Naive B cell (primary cell): ENCODE results near the gene TYW1B. TPM values are rescaled to one million over a fixed set of nuclear protein-coding genes. Genes with fewer than 3 reads are reported as not detected.
"Not testable (repeated sequence)": the region's sequence is repeated elsewhere in the genome, so short reads cannot be mapped to it uniquely, and the experiment has no call there.

Source experiments
- ATAC-seq, 2 donors: fragments of 150-1000 bp; cut with Tn5 transposase; 2 replicates each; pipeline ENCODE4 v1.10.0; 2021; ENCODE audit warnings: low read depth in 2 of 2, mild to moderate bottlenecking in 2 of 2, moderate library complexity in 2 of 2
- DNase-seq: peaks from one replicate; pipeline ENCODE4 v3.0.0; 2022
- H3K27ac Mint-ChIP-seq, 6 donors: one replicate each; pipeline ENCODE4 v1.8.0; 2020 to 2022; ENCODE audit warnings: mild to moderate bottlenecking in 6 of 6, mixed read lengths in 6 of 6, moderate library complexity in 5 of 6, inconsistent platforms in 2 of 6
- H3K27me3 Mint-ChIP-seq, 3 donors: one replicate each; pipeline ENCODE4 v1.8.0; 2021 to 2022; ENCODE audit warnings: mixed read lengths in 3 of 3, mild to moderate bottlenecking in 1 of 3
- H3K36me3 Mint-ChIP-seq, 2 donors: one replicate each; pipeline ENCODE4 v1.8.0; 2020 to 2022; ENCODE audit warnings: mixed read lengths in 2 of 2, inconsistent platforms in 1 of 2, mild to moderate bottlenecking in 1 of 2
- H3K4me1 Mint-ChIP-seq, 3 donors: one replicate each; pipeline ENCODE4 v1.8.0; 2020 to 2022; ENCODE audit warnings: mixed read lengths in 3 of 3, inconsistent platforms in 1 of 3, mild to moderate bottlenecking in 1 of 3, moderate library complexity in 1 of 3
- H3K4me3 Mint-ChIP-seq, 8 donors: one replicate each; pipeline ENCODE4 v1.8.0; 2020 to 2022; ENCODE audit warnings: mild to moderate bottlenecking in 8 of 8, mixed read lengths in 8 of 8, moderate library complexity in 8 of 8, inconsistent platforms in 2 of 8
- H3K9me3 Mint-ChIP-seq, 7 donors: one replicate each; pipeline ENCODE4 v1.8.0; 2020 to 2022; ENCODE audit warnings: mixed read lengths in 7 of 7, mild to moderate bottlenecking in 5 of 7, inconsistent platforms in 2 of 7, moderate library complexity in 1 of 7
- polyA plus RNA-seq, 6 donors: library from polyadenylated mRNA; unstranded; fragments of 300-500 nt; fragmentation: Illumina TruSeq; gene quantifications; one replicate each; pipeline ENCODE4 v1.2.3, GENCODE V29; 2021; ENCODE audit warnings: low read depth in 6 of 6

TYW1B gene
- polyA plus RNA-seq, 6 donors from 2014 or later = 0.34 to 4.1 (median 1.9) TPM

DNA sequence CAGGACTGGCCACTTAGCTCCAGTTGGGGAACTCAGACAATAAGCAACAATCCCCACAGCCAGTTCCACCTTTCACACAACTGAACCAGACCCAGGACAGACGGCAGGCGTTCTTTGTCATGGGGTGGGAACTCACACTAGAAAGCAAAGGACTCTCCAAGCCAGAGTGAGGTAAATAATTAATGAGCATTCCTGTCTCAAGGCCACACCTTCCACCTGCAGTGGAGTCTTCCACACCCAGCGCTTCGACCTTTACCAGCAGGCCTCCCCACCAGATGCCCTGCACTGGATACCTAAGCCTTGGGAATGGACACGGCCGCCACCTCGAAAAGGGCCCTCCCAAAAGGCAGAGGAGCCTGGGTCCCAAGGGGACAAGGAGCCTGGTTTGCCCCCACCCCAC, 105.3 kb downstream of the TYW1B start:
- not testable (repeated sequence) for H3K4me3 Mint-ChIP-seq, H3K9me3 Mint-ChIP-seq, H3K4me1 Mint-ChIP-seq, ATAC-seq, H3K27ac Mint-ChIP-seq, H3K27me3 Mint-ChIP-seq, DNase-seq
- H3K36me3 Mint-ChIP-seq = peaks cover 23 to 30% of the 10 kb centered on the region in 2 donors

- not testable (repeated sequence) for H3K27ac Mint-ChIP-seq
Observed at GRCh38 chr7:72720890-72721289, 107.1 kb downstream of the TYW1B start.

GRCh38 chr7:72717252-72717774, 110.7 kb downstream of the TYW1B start:
- H3K27ac Mint-ChIP-seq = peak overlapping the region in 1 of 6 donors; percentile 16
- H3K9me3 Mint-ChIP-seq, H3K27me3 Mint-ChIP-seq, DNase-seq, ATAC-seq, H3K4me1 Mint-ChIP-seq, H3K4me3 Mint-ChIP-seq: not testable (repeated sequence)
- H3K36me3 Mint-ChIP-seq = peaks cover 21 to 29% of the 10 kb centered on the region in 2 donors

More at GRCh38 chr7:72720890-72721289, 107.1 kb downstream of the TYW1B start:
- H3K4me1 Mint-ChIP-seq, H3K4me3 Mint-ChIP-seq, H3K27me3 Mint-ChIP-seq, ATAC-seq, DNase-seq, H3K9me3 Mint-ChIP-seq: not testable (repeated sequence)
- peaks cover 13 to 24% of the 10 kb centered on the region in 2 donors for H3K36me3 Mint-ChIP-seq

GRCh38 chr7:72711927-72712326, 116.1 kb downstream of the TYW1B start:
- H3K4me3 Mint-ChIP-seq, DNase-seq, H3K4me1 Mint-ChIP-seq, H3K27ac Mint-ChIP-seq, ATAC-seq, H3K9me3 Mint-ChIP-seq, H3K27me3 Mint-ChIP-seq: not testable (repeated sequence)
- H3K36me3 Mint-ChIP-seq = peaks cover 28 to 41% of the 10 kb centered on the region in 2 donors

- Mint-ChIP-seq H3K4me3 (no peak overlapping the region), H3K4me1 (no peaks in the 10 kb centered on the region), H3K9me3 (peaks cover 0 to 4% (median 0%) of the 10 kb centered on the region in 7 donors), H3K27ac (peak overlapping the region in 1 of 6 donors; percentile 73), H3K36me3 (peaks cover 33 to 41% of the 10 kb centered on the region in 2 donors), H3K27me3 (no peaks in the 10 kb centered on the region)
- DNase-seq (no peak), ATAC-seq (no peak)
Observed at GRCh38 chr7:72710983-72711382, 117.0 kb downstream of the TYW1B start.

- ATAC-seq (no peak), DNase-seq (no peak)
- peaks cover 0 to 4% (median 0%) of the 10 kb centered on the region in 7 donors for H3K9me3 Mint-ChIP-seq
- no peaks in the 10 kb centered on the region for H3K4me1 Mint-ChIP-seq
- peak overlapping the region in 1 of 6 donors; percentile 20 for H3K27ac Mint-ChIP-seq
- H3K27me3 Mint-ChIP-seq = no peaks in the 10 kb centered on the region
- peaks cover 37 to 41% of the 10 kb centered on the region in 2 donors for H3K36me3 Mint-ChIP-seq
- no peak overlapping the region for H3K4me3 Mint-ChIP-seq
Observed at GRCh38 chr7:72709909-72710308, 118.1 kb downstream of the TYW1B start.

GRCh38 chr7:72708371-72709050, 119.5 kb downstream of the TYW1B start:
- not testable (repeated sequence) for H3K9me3 Mint-ChIP-seq, ATAC-seq, H3K4me3 Mint-ChIP-seq, DNase-seq, H3K27ac Mint-ChIP-seq, H3K4me1 Mint-ChIP-seq, H3K27me3 Mint-ChIP-seq
- H3K36me3 Mint-ChIP-seq = peaks cover 40 to 41% of the 10 kb centered on the region in 2 donors

DNA sequence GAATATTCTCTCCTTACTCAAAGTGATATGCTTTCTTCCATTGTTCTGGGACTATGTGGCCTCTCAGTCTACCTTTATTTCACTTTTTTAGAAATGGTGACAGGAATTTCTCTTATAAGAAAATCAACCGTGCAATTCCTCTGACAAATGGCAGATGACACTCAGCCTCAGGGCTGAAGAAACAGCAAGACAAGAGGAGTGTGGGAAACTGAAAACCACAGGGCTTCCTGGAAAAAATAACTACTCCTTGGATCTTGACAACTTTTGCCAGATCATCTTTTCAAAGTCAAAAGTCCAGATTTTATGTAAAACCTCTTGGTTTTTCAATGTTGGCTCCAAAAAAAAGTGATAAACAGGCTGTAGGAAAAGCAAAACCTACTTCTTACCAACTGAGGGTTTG, 121.5 kb downstream of the TYW1B start:
- Mint-ChIP-seq H3K9me3 (peaks cover 0 to 4% (median 0%) of the 10 kb centered on the region in 7 donors), H3K4me3 (no peak overlapping the region), H3K4me1 (no peaks in the 10 kb centered on the region), H3K27me3 (no peaks in the 10 kb centered on the region), H3K27ac (no peak overlapping the region), H3K36me3 (peaks cover 27 to 33% of the 10 kb centered on the region in 2 donors)
- DNase-seq (no peak), ATAC-seq (no peak)

GRCh38 chr7:72705693-72706092, 122.3 kb downstream of the TYW1B start:
- not testable (repeated sequence) for H3K9me3 Mint-ChIP-seq, ATAC-seq, DNase-seq, H3K4me3 Mint-ChIP-seq, H3K27me3 Mint-ChIP-seq, H3K4me1 Mint-ChIP-seq, H3K27ac Mint-ChIP-seq
- H3K36me3 Mint-ChIP-seq = peaks cover 23 to 32% of the 10 kb centered on the region in 2 donors

DNA sequence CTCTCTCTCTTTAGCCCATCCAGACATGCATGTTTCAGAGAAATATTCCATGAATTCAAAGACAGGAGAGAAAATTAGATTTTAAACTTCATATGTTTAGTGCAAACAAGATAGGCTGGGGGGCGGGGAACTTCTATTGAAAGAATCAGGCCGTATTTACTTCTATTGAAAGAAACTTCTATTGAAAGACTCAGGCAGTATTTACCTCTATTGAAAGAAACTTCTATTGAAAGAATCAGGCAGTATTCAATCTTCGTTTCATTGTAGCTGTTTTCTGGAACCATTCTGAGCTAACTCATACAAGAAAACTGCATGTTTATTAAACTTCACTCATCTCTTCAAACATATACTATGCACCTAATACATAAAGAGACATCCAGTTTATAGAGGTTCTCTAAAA, 123.1 kb downstream of the TYW1B start:
- Mint-ChIP-seq H3K9me3 (peaks cover 0 to 4% (median 0%) of the 10 kb centered on the region in 7 donors), H3K4me3 (no peak overlapping the region), H3K27me3 (no peaks in the 10 kb centered on the region), H3K4me1 (no peaks in the 10 kb centered on the region), H3K27ac (no peak overlapping the region), H3K36me3 (peaks cover 15 to 24% of the 10 kb centered on the region in 2 donors)
- no peak for ATAC-seq
- no peak for DNase-seq

- peaks cover 2 to 13% of the 10 kb centered on the region in 2 donors for H3K36me3 Mint-ChIP-seq
- H3K27me3 Mint-ChIP-seq, H3K9me3 Mint-ChIP-seq, DNase-seq, H3K4me1 Mint-ChIP-seq, H3K27ac Mint-ChIP-seq, ATAC-seq, H3K4me3 Mint-ChIP-seq: not testable (repeated sequence)
Observed at GRCh38 chr7:72700548-72700947, 127.5 kb downstream of the TYW1B start.

DNA sequence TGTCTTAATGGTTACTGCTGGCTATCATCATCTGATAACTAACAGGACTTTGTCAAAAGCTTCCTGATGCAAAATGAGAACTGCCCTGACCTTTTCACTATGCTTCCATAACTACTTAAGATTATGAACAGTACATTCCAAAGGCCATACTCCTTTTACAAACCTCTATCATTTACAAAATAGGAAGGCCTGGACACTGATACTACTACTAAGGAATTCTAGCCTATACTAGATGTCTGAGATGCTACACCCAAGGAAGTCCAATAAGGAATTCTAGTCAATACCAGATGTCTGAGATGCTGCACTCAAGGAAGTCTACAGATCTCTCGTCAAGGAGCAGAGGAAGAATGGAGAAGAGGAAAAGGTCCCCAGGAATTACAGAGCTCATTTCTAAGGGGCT, 130.9 kb downstream of the TYW1B start:
- ATAC-seq, H3K4me1 Mint-ChIP-seq: not testable (repeated sequence)

GRCh38 chr7:72696643-72697042, 131.4 kb downstream of the TYW1B start:
- not testable (repeated sequence) for H3K4me1 Mint-ChIP-seq, H3K9me3 Mint-ChIP-seq, H3K27me3 Mint-ChIP-seq, H3K4me3 Mint-ChIP-seq, DNase-seq, H3K27ac Mint-ChIP-seq, ATAC-seq
- H3K36me3 Mint-ChIP-seq = peaks cover 14 to 19% of the 10 kb centered on the region in 2 donors

More for the DNA sequence above, 130.9 kb downstream of the TYW1B start:
- H3K27me3 Mint-ChIP-seq, H3K27ac Mint-ChIP-seq, H3K4me3 Mint-ChIP-seq, H3K9me3 Mint-ChIP-seq, DNase-seq: not testable (repeated sequence)
- peaks cover 16 to 19% of the 10 kb centered on the region in 2 donors for H3K36me3 Mint-ChIP-seq

DNA sequence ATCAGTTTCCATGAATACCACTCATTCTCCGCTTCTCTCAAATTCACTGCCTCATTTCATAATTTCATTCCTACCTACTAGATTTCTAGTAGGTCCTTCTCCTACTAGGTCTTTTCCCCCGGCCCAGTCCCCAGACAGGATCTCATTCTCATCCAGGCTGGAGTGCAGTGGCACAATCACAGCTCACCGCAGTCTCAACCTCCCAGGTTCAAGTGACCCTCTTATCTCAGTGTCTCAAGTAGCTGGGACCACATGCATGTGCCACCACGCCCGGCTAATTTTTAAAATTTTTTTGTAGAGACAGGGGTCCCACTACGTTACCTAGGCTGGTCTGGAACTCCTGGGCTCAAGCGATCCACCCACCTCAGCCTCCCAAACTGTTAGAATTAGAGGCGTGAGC, 132.5 kb downstream of the TYW1B start:
- H3K4me1 Mint-ChIP-seq, ATAC-seq, DNase-seq, H3K27me3 Mint-ChIP-seq, H3K4me3 Mint-ChIP-seq, H3K9me3 Mint-ChIP-seq: not testable (repeated sequence)
- peak overlapping the region in 1 of 6 donors; percentile 71 for H3K27ac Mint-ChIP-seq
- peaks cover 11 to 19% of the 10 kb centered on the region in 2 donors for H3K36me3 Mint-ChIP-seq
